ENCODE measurements around the gene OR10Z1.

- TF ChIP-seq CTCF (IDR thresholded peaks at IDR 0.05) (no peak), POLR2A (IDR thresholded peaks at IDR 0.05) (no peak)
Measured at GRCh38 chr1:158572226-158572625, 32.8 kb upstream of the OR10Z1 start.

Measured in uterus (tissue), 2 donors.